Breast epithelium (tissue), 3 donors: ENCODE data around the gene MYL1.

ENCODE experiments used
- POLR2A ChIP-seq: fragments of 450-650 bp; IDR thresholded peaks from one replicate; pipeline ENCODE4 v1.6.1; 2016; ENCODE audit warnings: antibody characterized with exemption, mild to moderate bottlenecking, moderate library complexity
- POLR2AphosphoS5 ChIP-seq, 3 donors: sonication (generic); formaldehyde crosslinking; IDR thresholded peaks; one replicate each; pipeline ENCODE4 v1.6.1; 2017; ENCODE audit warnings: antibody characterized with exemption in 3 of 3
- TF ChIP-seq, protein P1 (sequence below), 3 donors: fragments of 450-650 bp; IDR thresholded peaks; one replicate each; pipeline ENCODE4 v1.5.1; 2016 to 2017; ENCODE audit warnings: antibody characterized with exemption in 3 of 3, mild to moderate bottlenecking in 3 of 3, moderate library complexity in 3 of 3

DNA sequence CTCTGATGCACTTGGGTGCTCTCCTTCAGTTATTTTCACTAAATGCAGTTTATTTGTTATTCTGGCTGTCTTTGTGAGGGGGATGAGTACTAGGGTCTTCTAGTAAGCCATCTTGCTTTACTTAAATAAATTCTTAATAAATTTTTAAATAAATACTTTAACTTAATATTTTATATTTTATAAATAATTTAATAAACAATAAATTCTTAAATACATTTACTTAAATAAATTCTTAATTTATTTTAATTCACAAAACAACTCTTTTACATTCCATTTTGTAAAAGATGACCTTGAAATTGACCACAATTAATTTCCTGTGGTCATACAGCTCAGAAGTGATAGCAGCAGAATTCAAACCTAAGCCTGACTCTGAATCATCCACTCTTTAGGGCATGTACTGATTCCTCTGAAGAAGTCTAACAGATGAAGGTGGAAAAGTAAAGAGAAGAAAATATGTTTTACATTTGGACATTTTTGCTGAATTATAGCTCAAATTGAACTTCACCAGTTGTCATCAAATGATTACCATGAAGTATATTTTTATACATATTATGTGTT lies 28.8 kb downstream of the MYL1 start:
- TF ChIP-seq, protein P1, sequence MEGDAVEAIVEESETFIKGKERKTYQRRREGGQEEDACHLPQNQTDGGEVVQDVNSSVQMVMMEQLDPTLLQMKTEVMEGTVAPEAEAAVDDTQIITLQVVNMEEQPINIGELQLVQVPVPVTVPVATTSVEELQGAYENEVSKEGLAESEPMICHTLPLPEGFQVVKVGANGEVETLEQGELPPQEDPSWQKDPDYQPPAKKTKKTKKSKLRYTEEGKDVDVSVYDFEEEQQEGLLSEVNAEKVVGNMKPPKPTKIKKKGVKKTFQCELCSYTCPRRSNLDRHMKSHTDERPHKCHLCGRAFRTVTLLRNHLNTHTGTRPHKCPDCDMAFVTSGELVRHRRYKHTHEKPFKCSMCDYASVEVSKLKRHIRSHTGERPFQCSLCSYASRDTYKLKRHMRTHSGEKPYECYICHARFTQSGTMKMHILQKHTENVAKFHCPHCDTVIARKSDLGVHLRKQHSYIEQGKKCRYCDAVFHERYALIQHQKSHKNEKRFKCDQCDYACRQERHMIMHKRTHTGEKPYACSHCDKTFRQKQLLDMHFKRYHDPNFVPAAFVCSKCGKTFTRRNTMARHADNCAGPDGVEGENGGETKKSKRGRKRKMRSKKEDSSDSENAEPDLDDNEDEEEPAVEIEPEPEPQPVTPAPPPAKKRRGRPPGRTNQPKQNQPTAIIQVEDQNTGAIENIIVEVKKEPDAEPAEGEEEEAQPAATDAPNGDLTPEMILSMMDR (IDR thresholded peaks at IDR 0.05), result no peak
- TF ChIP-seq POLR2A (no peak), POLR2AphosphoS5 (IDR thresholded peaks at IDR 0.05) (no peak)
